H1 (cell line): ENCODE data around the gene KCTD20. TPM values are rescaled to one million over a fixed set of nuclear protein-coding genes. Genes with fewer than 3 reads are reported as not detected.

Experiments used
- CTCF ChIA-PET: fragments of 300-600 bp; sonication (Branson Sonifier 250); formaldehyde crosslinking; loops from one replicate; lab custom pipeline; 2021; ENCODE audit not compliant: partially characterized antibody; lab: Charles Lee
- POLR2A ChIA-PET: fragments of 300-600 bp; sonication (Branson Sonifier 250); formaldehyde crosslinking; loops from one replicate; lab custom pipeline; 2021; ENCODE audit warnings: inconsistent platforms; ENCODE audit not compliant: partially characterized antibody; lab: Charles Lee
- DNase-seq, 2 experiments: peaks; one replicate each; pipeline versions ENCODE4 v3.0.0 to v3.0.0-alpha.2; 2010 to 2022; ENCODE audit warnings: low spot score in 2 of 2, low read depth in 1 of 2, mixed read lengths in 1 of 2
- FAIRE-seq: peaks from 2 replicates; lab custom pipeline; 2011; peaks lifted over from hg19 to GRCh38; lab: Jason Lieb, UNC
- H2AFZ ChIP-seq: 2 replicates; pipeline ENCODE4 v1.8.1; 2012; ENCODE audit warnings: low read length, inconsistent platforms
- H2AK5ac ChIP-seq: 2 replicates; pipeline ENCODE4 v1.6.1; 2013; ENCODE audit warnings: low read depth, low read length
- H2BK120ac ChIP-seq: replicated peaks from 2 replicates; pipeline ENCODE3; 2013; ENCODE audit warnings: low read depth, low read length, inconsistent platforms
- H2BK12ac ChIP-seq: 2 replicates; pipeline ENCODE4 v1.6.1; 2013; ENCODE audit warnings: low read depth, low read length
- H2BK15ac ChIP-seq: 2 replicates; pipeline ENCODE4 v1.6.1; 2013; ENCODE audit warnings: low read length
- H2BK20ac ChIP-seq: 2 replicates; pipeline ENCODE4 v1.6.1; 2013; ENCODE audit warnings: low read length
- H2BK5ac ChIP-seq: 2 replicates; pipeline ENCODE4 v1.6.1; 2013; ENCODE audit warnings: low read depth, low read length
- H3K14ac ChIP-seq: 2 replicates; pipeline ENCODE4 v1.6.1; 2013; ENCODE audit warnings: inconsistent platforms; ENCODE audit not compliant: insufficient read length
- H3K18ac ChIP-seq: 2 replicates; pipeline ENCODE4 v1.6.1; 2013; ENCODE audit warnings: low read length; ENCODE audit errors: extremely low read depth
- H3K23ac ChIP-seq: 2 replicates; pipeline ENCODE4 v1.6.1; 2013; ENCODE audit warnings: inconsistent platforms; ENCODE audit not compliant: insufficient read length
- H3K23me2 ChIP-seq: 2 replicates; pipeline ENCODE4 v1.6.1; 2013; ENCODE audit warnings: low read depth, low read length
- H3K27ac ChIP-seq: 2 replicates; pipeline ENCODE4 v1.6.1; 2011; ENCODE audit warnings: low read depth, low read length, inconsistent platforms
- H3K27me3 ChIP-seq, 4 experiments: replicated peaks in 1 of 4; 1 replicate in 1 of 4; 2 replicates in 3 of 4; pipeline versions ENCODE4 v1.6.1 to v1.8.1; 2011 to 2013; ENCODE audit warnings: low read length in 3 of 4, mild to moderate bottlenecking in 3 of 4, inconsistent platforms in 2 of 4, mixed read lengths in 2 of 4, moderate library complexity in 1 of 4; ENCODE audit not compliant: control insufficient read depth in 3 of 4, insufficient read depth in 3 of 4; ENCODE audit errors: extremely low read depth in 1 of 4
- H3K36me3 ChIP-seq, 4 experiments: 2 replicates each; pipeline versions ENCODE4 v1.6.1 to v1.8.1; 2011 to 2013; ENCODE audit warnings: mild to moderate bottlenecking in 4 of 4, low read length in 3 of 4, moderate library complexity in 2 of 4, control low read depth in 1 of 4, inconsistent platforms in 1 of 4; ENCODE audit not compliant: insufficient read depth in 4 of 4, control insufficient read depth in 2 of 4
- H3K4ac ChIP-seq: replicated peaks from 2 replicates; pipeline ENCODE3; 2013; ENCODE audit warnings: low read length, low read depth, mixed read lengths, inconsistent platforms; ENCODE audit not compliant: insufficient read length
- H3K4me1 ChIP-seq, 4 experiments: replicated peaks in 1 of 4; 1 replicate in 1 of 4; 2 replicates in 3 of 4; pipeline versions ENCODE4 v1.6.1 to v1.8.1; 2011 to 2013; ENCODE audit warnings: low read length in 3 of 4, inconsistent platforms in 2 of 4, mixed read lengths in 1 of 4; ENCODE audit not compliant: insufficient read depth in 4 of 4, control insufficient read depth in 3 of 4
- H3K4me2 ChIP-seq, 2 experiments: 2 replicates each; pipeline versions ENCODE4 v1.6.1 to v1.8.1; 2011 to 2013; ENCODE audit warnings: low read depth in 2 of 2, low read length in 2 of 2, control low read depth in 1 of 2, inconsistent platforms in 1 of 2, mild to moderate bottlenecking in 1 of 2; ENCODE audit not compliant: insufficient read depth in 1 of 2
- H3K4me3 ChIP-seq, 4 experiments: fragments of 200-600, 300-600 bp in 1 of 4; sonication (generic), shearing (Covaris generic), sonication (Bioruptor Twin) in 1 of 4; 2 replicates each; pipeline versions ENCODE4 v1.5.1 to v1.8.1; 2011 to 2016; ENCODE audit warnings: low read length in 4 of 4, low read depth in 3 of 4, control low read depth in 2 of 4, inconsistent platforms in 2 of 4, mild to moderate bottlenecking in 2 of 4, mixed read lengths in 1 of 4, moderate library complexity in 1 of 4; ENCODE audit not compliant: insufficient read depth in 2 of 4; ENCODE audit errors: extremely low read depth in 1 of 4
- H3K56ac ChIP-seq: replicated peaks from 2 replicates; pipeline ENCODE3; 2013; ENCODE audit warnings: low read depth, mild to moderate bottlenecking, mixed read lengths, low read length, inconsistent platforms; ENCODE audit not compliant: insufficient read length
- H3K79me1 ChIP-seq: 2 replicates; pipeline ENCODE4 v1.6.1; 2013; ENCODE audit warnings: low read depth, low read length, control low read depth
- H3K79me2 ChIP-seq, 2 experiments: 2 replicates each; pipeline versions ENCODE4 v1.6.1 to v1.8.1; 2012 to 2013; ENCODE audit warnings: low read length in 2 of 2, mild to moderate bottlenecking in 2 of 2, inconsistent platforms in 1 of 2; ENCODE audit not compliant: insufficient read depth in 2 of 2, control insufficient read depth in 1 of 2
- H3K9ac ChIP-seq, 4 experiments: replicated peaks in 1 of 4; 1 replicate in 1 of 4; 2 replicates in 3 of 4; pipeline versions ENCODE4 v1.6.1 to v1.8.1; 2011 to 2013; ENCODE audit warnings: low read depth in 3 of 4, low read length in 3 of 4, control low read depth in 2 of 4, mild to moderate bottlenecking in 2 of 4, moderate library complexity in 2 of 4, inconsistent platforms in 1 of 4; ENCODE audit errors: extremely low read depth in 1 of 4
- H3K9me3 ChIP-seq, 2 experiments: 2 replicates each; pipeline versions ENCODE4 v1.6.1 to v1.8.1; 2012 to 2013; ENCODE audit warnings: mild to moderate bottlenecking in 2 of 2, moderate library complexity in 2 of 2, control low read depth in 1 of 2, inconsistent platforms in 1 of 2, low read depth in 1 of 2, low read length in 1 of 2, mixed read lengths in 1 of 2; ENCODE audit not compliant: insufficient read depth in 2 of 2
- H4K20me1 ChIP-seq, 2 experiments: replicated peaks in 1 of 2; 2 replicates each; pipeline versions ENCODE3 to v1.8.1; 2011 to 2013; ENCODE audit warnings: inconsistent platforms in 2 of 2, low read length in 2 of 2, mild to moderate bottlenecking in 1 of 2; ENCODE audit not compliant: insufficient read depth in 2 of 2, control insufficient read depth in 1 of 2
- H4K5ac ChIP-seq: 2 replicates; pipeline ENCODE4 v1.6.1; 2013; ENCODE audit warnings: low read length, low read depth, mixed read lengths, inconsistent platforms; ENCODE audit not compliant: insufficient read length
- H4K8ac ChIP-seq: 2 replicates; pipeline ENCODE4 v1.8.0; 2013; ENCODE audit warnings: mild to moderate bottlenecking, moderate library complexity, low read length, inconsistent platforms; ENCODE audit not compliant: insufficient read depth; ENCODE audit errors: extremely low read depth
- H4K91ac ChIP-seq: replicated peaks from 2 replicates; pipeline ENCODE3; 2013; ENCODE audit warnings: low read length, mixed read lengths, inconsistent platforms; ENCODE audit not compliant: insufficient read length
- CBX8 ChIP-seq: fragments of 300-800, 300-1000 bp; sonication (generic); IDR thresholded peaks from 2 replicates; pipeline ENCODE4 v1.7.1; 2016; ENCODE audit warnings: low read depth, low read length, borderline replicate concordance
- CEBPB ChIP-seq: IDR thresholded peaks from 2 replicates; pipeline ENCODE4 v1.6.1; 2012; ENCODE audit warnings: low read depth, low read length
- GABPA ChIP-seq: IDR thresholded peaks from 2 replicates; pipeline ENCODE4 v1.6.1; 2011; ENCODE audit warnings: mild to moderate bottlenecking, low read length, moderate library complexity, borderline replicate concordance; ENCODE audit not compliant: insufficient read depth
- KDM1A ChIP-seq: fragments of 200-600, 300-600 bp; sonication (generic); IDR thresholded peaks from 2 replicates; pipeline ENCODE4 v1.7.1; 2016; ENCODE audit warnings: mild to moderate bottlenecking, low read length, borderline replicate concordance
- RBBP5 ChIP-seq: IDR thresholded peaks from 2 replicates; pipeline ENCODE4 v1.7.1; 2012; ENCODE audit warnings: low read depth, mild to moderate bottlenecking, inconsistent platforms, low read length, moderate library complexity, borderline replicate concordance
- SUZ12 ChIP-seq: fragments of 200-600 bp; sonication (generic); IDR thresholded peaks from 2 replicates; pipeline ENCODE4 v1.6.1; 2012; ENCODE audit warnings: mild to moderate bottlenecking, inconsistent platforms, low read length, moderate library complexity, mixed read lengths
- WGBS, 2 experiments: shearing (Covaris generic) in 1 of 2; methylation state at CpG; one replicate each; pipeline versions ENCODE4 v1.1.6 to v1.1.7; 2013 to 2015; ENCODE audit warnings: low lambda C conversion rate in 2 of 2, mixed read lengths in 2 of 2, inconsistent platforms in 1 of 2, low coverage in 1 of 2, missing lambda C conversion rate in 1 of 2; ENCODE audit not compliant: insufficient replicate concordance in 2 of 2, insufficient coverage in 1 of 2, insufficient read length in 1 of 2; ENCODE audit errors: extremely low coverage in 1 of 2, missing lambda C conversion rate in 1 of 2; 5-methylcytosine and 5-hydroxymethylcytosine counted together
- polyA plus RNA-seq, 7 experiments: library from polyadenylated mRNA; depleted of rRNA in 3 of 7; stranded (reverse) in 5 of 7; unstranded in 2 of 7; fragments of >200 nt in 5 of 7; fragments of 200-250 nt in 2 of 7; gene quantifications; 1 replicate in 5 of 7; 2 replicates in 1 of 7; 4 replicates in 1 of 7; pipeline versions ENCODE4 v1.2.1 to v1.2.3, GENCODE V29; 2011 to 2013; ENCODE audit warnings: missing spikeins in 2 of 7, mixed read lengths in 2 of 7
- total RNA-seq: library from RNA; stranded (reverse); fragmentation: NEBNext Ultra II Directional; extraction: Animal tissue kit (Norgen Biotek cat#: 25700); gene quantifications from 2 replicates; pipeline ENCODE4 v1.2.1, GENCODE V29; 2021

Gene KCTD20
- total and polyA plus RNA-seq, 2 of the 8 experiments (the other 6 are each of a cell fraction or from before 2014, with no cell fraction given): 10.1 to 26.2 TPM

- no peak overlapping the region for H2AK5ac ChIP-seq
- no peak overlapping the region for H2BK12ac ChIP-seq
- no peaks in the 10 kb centered on the region for H3K9me3 ChIP-seq
- TF ChIP-seq GABPA: no peak
- TF ChIP-seq CBX8: no peak
- no peak for TF ChIP-seq CEBPB
- no peak for TF ChIP-seq RBBP5
- TF ChIP-seq SUZ12: no peak
- TF ChIP-seq KDM1A: no peak
- TF ChIP-seq, all 59 proteins: peak for 0
- no peak overlapping the region for H2BK120ac ChIP-seq
- no peak overlapping the region for H3K27ac ChIP-seq
- no peak overlapping the region for H3K14ac ChIP-seq
- no peak overlapping the region for H2AFZ ChIP-seq
- no peak for DNase-seq
- H3K4me3 ChIP-seq: no peak overlapping the region
- no peak overlapping the region for H3K18ac ChIP-seq
- FAIRE-seq: no peak
- no peaks in the 10 kb centered on the region for H3K4me1 ChIP-seq
- no peaks in the 10 kb centered on the region for H3K36me3 ChIP-seq
- WGBS, 2 experiments: 97% methylated on average over 3 of the region's 3 CpGs; no CpG with 5 or more reads in 1 of the 2 experiments
- no peaks in the 10 kb centered on the region for H3K27me3 ChIP-seq
- CTCF ChIA-PET: interaction anchor here (0.8 to 2.9 kb wide), 2 partner anchors 12 to 14 kb away, joined by 4 to 6 read pairs; no protein-coding TSS in a partner anchor
- H2BK5ac ChIP-seq: no peak overlapping the region
- H2BK20ac ChIP-seq: no peak overlapping the region
- H3K23me2 ChIP-seq: no peaks in the 10 kb centered on the region
- no peaks in the 10 kb centered on the region for H4K20me1 ChIP-seq
- H3K9ac ChIP-seq: no peak overlapping the region
- no peak overlapping the region for H3K56ac ChIP-seq
- POLR2A ChIA-PET: interaction anchor here (0.5 to 2.0 kb wide), 5 partner anchors 10 to 221 kb away, joined by 3 to 6 read pairs (median 3); partner anchors contain the start of genes KCTD20 and PXT1
- H3K4ac ChIP-seq: no peak overlapping the region
- no peak overlapping the region for H3K4me2 ChIP-seq
- H3K23ac ChIP-seq: no peak overlapping the region
- H4K5ac ChIP-seq: no peak overlapping the region
- H2BK15ac ChIP-seq: no peak overlapping the region
- H3K79me1 ChIP-seq: no peaks in the 10 kb centered on the region
- peaks cover 0 to 66% of the 10 kb centered on the region in 2 experiments; a peak in 3 of 4 replicates for H3K79me2 ChIP-seq
- H4K91ac ChIP-seq: no peak overlapping the region
- no peak overlapping the region for H4K8ac ChIP-seq
Measured at GRCh38 chr6:36455486-36456027, 12.8 kb downstream of the KCTD20 start.
